ENCODE measurements around the gene ABCA7. TPM values are rescaled to one million over a fixed set of nuclear protein-coding genes. Genes with fewer than 3 reads are reported as not detected.

The ABCA7 gene
- total RNA-seq, 4 donors from 2014 or later, result 3.9 to 9.5 (median 6.9) TPM

- peaks cover 22 to 69% (median 58%) of the 10 kb centered on the region in 4 donors for H3K4me1 ChIP-seq
- TF ChIP-seq CTCF (IDR thresholded peaks at IDR 0.05) (no peak), POLR2A (IDR thresholded peaks at IDR 0.05; ENCODE audit: low read depth) (no peak), EP300 (IDR thresholded peaks at IDR 0.05) (no peak), POLR2AphosphoS5 (IDR thresholded peaks at IDR 0.05) (no peak)
- intact Hi-C loops (cut with DNase I), result no loop called here
- 15% methylated on average over 13 of the region's 61 CpGs for WGBS
- H3K9me3 ChIP-seq, result no peaks in the 10 kb centered on the region
- peak within 1 kb of the TSS in 3 of 4 donors; percentile 28 to 63 (median 57) for H3K27ac ChIP-seq (replicated peaks in 1 of 4)
- no peaks in the 10 kb centered on the region for H3K36me3 ChIP-seq
- H3K4me3 ChIP-seq, result peak within 1 kb of the TSS; percentile 48 to 60 (median 50)
- H3K27me3 ChIP-seq, result peaks cover 15 to 78% (median 51%) of the 10 kb centered on the region in 4 donors
- no peak for DNase-seq (ENCODE audit: extremely low spot score)
These were observed 26.9 kb downstream of the ABCA7 start, which contains the start of gene ARHGAP45 for GRCh38 chr19:1066748-1067340. TSS of gene ARHGAP45 (plus strand) at chr19:1067167. CDS start at chr19:1067406, 239 bp downstream.

GRCh38 chr19:1067341-1067957 is 27.5 kb downstream of the ABCA7 start:
- Histone ChIP-seq H3K27me3 (peaks cover 15 to 84% (median 51%) of the 10 kb centered on the region in 4 donors), H3K27ac (replicated peaks in 1 of 4) (peak overlapping the region in 3 of 4 donors; percentile 28 to 63 (median 57)), H3K9me3 (no peaks in the 10 kb centered on the region), H3K36me3 (no peaks in the 10 kb centered on the region), H3K4me1 (peaks cover 22 to 71% (median 58%) of the 10 kb centered on the region in 4 donors), H3K4me3 (peak overlapping the region; percentile 48 to 60 (median 50))
- DNase-seq (ENCODE audit: extremely low spot score), result no peak
- WGBS, result 0% methylated on average over 7 of the region's 38 CpGs
- TF ChIP-seq CTCF (IDR thresholded peaks at IDR 0.05) (no peak), POLR2AphosphoS5 (IDR thresholded peaks at IDR 0.05) (no peak)
- intact Hi-C loops (cut with DNase I), result no loop called here

- intact Hi-C loops (cut with DNase I), result no loop called here
- peaks cover 15 to 92% (median 51%) of the 10 kb centered on the region in 4 donors for H3K27me3 ChIP-seq
- peak overlapping the region in 3 of 4 donors; percentile 28 to 63 (median 57) for H3K27ac ChIP-seq (replicated peaks in 1 of 4)
- H3K9me3 ChIP-seq, result no peaks in the 10 kb centered on the region
- no peaks in the 10 kb centered on the region for H3K36me3 ChIP-seq
- no peak for DNase-seq (ENCODE audit: extremely low spot score)
- no peak for TF ChIP-seq POLR2A (IDR thresholded peaks at IDR 0.05; ENCODE audit: low read depth)
- TF ChIP-seq CTCF (IDR thresholded peaks at IDR 0.05), result no peak
- no peak for TF ChIP-seq EP300 (IDR thresholded peaks at IDR 0.05)
- TF ChIP-seq POLR2AphosphoS5 (IDR thresholded peaks at IDR 0.05), result no peak
- peak overlapping the region; percentile 48 to 60 (median 50) for H3K4me3 ChIP-seq
- H3K4me1 ChIP-seq, result peaks cover 22 to 71% (median 58%) of the 10 kb centered on the region in 4 donors
- 70% methylated on average over 32 of the region's 45 CpGs for WGBS
These were observed 28.4 kb downstream of the ABCA7 start for GRCh38 chr19:1068009-1069001.

GRCh38 chr19:1069009-1069779 is 29.3 kb downstream of the ABCA7 start:
- Histone ChIP-seq H3K36me3 (no peaks in the 10 kb centered on the region), H3K9me3 (no peaks in the 10 kb centered on the region), H3K4me1 (peaks cover 22 to 66% (median 59%) of the 10 kb centered on the region in 4 donors), H3K4me3 (peak overlapping the region; percentile 48 to 60 (median 50)), H3K27ac (replicated peaks in 1 of 4) (peak overlapping the region in 1 of 4 donors; percentile 28), H3K27me3 (peaks cover 15 to 97% (median 49%) of the 10 kb centered on the region in 4 donors)
- intact Hi-C loops (cut with DNase I), result no loop called here
- 66% methylated on average over 25 of the region's 25 CpGs for WGBS
- no peak for TF ChIP-seq EP300 (IDR thresholded peaks at IDR 0.05)
- TF ChIP-seq CTCF (IDR thresholded peaks at IDR 0.05), result no peak
- no peak for TF ChIP-seq POLR2AphosphoS5 (IDR thresholded peaks at IDR 0.05)
- TF ChIP-seq POLR2A (IDR thresholded peaks at IDR 0.05; ENCODE audit: low read depth), result no peak
- peak; percentile 93 for DNase-seq (ENCODE audit: extremely low spot score)

All from esophagus muscularis mucosa (tissue), 4 donors.